ENCODE results near the gene ANKRD49. TPM values are rescaled to one million over a fixed set of nuclear protein-coding genes. Genes with fewer than 3 reads are reported as not detected.

The ANKRD49 gene
- total RNA-seq, 2 donors from 2014 or later: 11.8 to 14.8 TPM

GRCh38 chr11:94533696-94534630 lies 40.2 kb downstream of the ANKRD49 start:
- no peak for DNase-seq (ENCODE audit: low spot score)
- intact Hi-C loops (cut with DNase I): no loop called here

GRCh38 chr11:94536386-94536785 lies 42.6 kb downstream of the ANKRD49 start:
- DNase-seq (ENCODE audit: low spot score): no peak
- intact Hi-C loops (cut with DNase I): no loop called here

GRCh38 chr11:94537031-94537600 lies 43.3 kb downstream of the ANKRD49 start:
- intact Hi-C loops (cut with DNase I): no loop called here
- no peak for DNase-seq (ENCODE audit: low spot score)

- DNase-seq (ENCODE audit: low spot score): no peak
- intact Hi-C loops (cut with DNase I): no loop called here
Measured at GRCh38 chr11:94539420-94539819, 45.6 kb downstream of the ANKRD49 start.

GRCh38 chr11:94543695-94544645 lies 50.2 kb downstream of the ANKRD49 start, which contains the start of gene FUT4:
TSS of gene FUT4 (plus strand) at chr11:94543921. CDS start at chr11:94544134, 213 bp downstream.
- peak; percentile 97 for DNase-seq (ENCODE audit: low spot score)
- intact Hi-C loops (cut with DNase I): no loop called here

GRCh38 chr11:94544646-94545263 lies 51.0 kb downstream of the ANKRD49 start:
- intact Hi-C loops (cut with DNase I): loop anchor here in 1 of 2 donors (5.0 kb wide), 1 partner anchor 1807 kb away; no protein-coding TSS in a partner anchor
- DNase-seq (ENCODE audit: low spot score): peak; percentile 85

- DNase-seq (ENCODE audit: low spot score): peak; percentile 83
- intact Hi-C loops (cut with DNase I): loop anchor here in 1 of 2 donors (5.0 kb wide), 1 partner anchor 1808 kb away; no protein-coding TSS in a partner anchor
Measured at GRCh38 chr11:94545264-94546161, 51.7 kb downstream of the ANKRD49 start.

GRCh38 chr11:94546162-94546470 lies 52.3 kb downstream of the ANKRD49 start:
- intact Hi-C loops (cut with DNase I): loop anchor here in 1 of 2 donors (5.0 kb wide), 1 partner anchor 1809 kb away; no protein-coding TSS in a partner anchor
- no peak for DNase-seq (ENCODE audit: low spot score)

GRCh38 chr11:94546886-94547285 lies 53.1 kb downstream of the ANKRD49 start:
- intact Hi-C loops (cut with DNase I): loop anchor here in 1 of 2 donors (5.0 kb wide), 1 partner anchor 1810 kb away; no protein-coding TSS in a partner anchor
- no peak for DNase-seq (ENCODE audit: low spot score)

GRCh38 chr11:94549146-94549545 lies 55.4 kb downstream of the ANKRD49 start:
- no peak for DNase-seq (ENCODE audit: low spot score)
- intact Hi-C loops (cut with DNase I): loop anchor here in 1 of 2 donors (5.0 kb wide), 1 partner anchor 1812 kb away; no protein-coding TSS in a partner anchor

Small RNA genes within 50 kb of the gene (microRNA-seq; reads per million reads assigned to microRNA genes)
- 3.1 to 10.3 reads per million in 2 donors for gene MIR548L (ENCODE audit: borderline microRNAs expressed in 2 of 2)

Other genes starting within 250 kb of the ANKRD49 start
- not detected for gene IZUMO1R, start 189.4 kb upstream of the ANKRD49 start, total RNA-seq
- gene GPR83, start 92.6 kb upstream of the ANKRD49 start, total RNA-seq: under 1 TPM in 1 of 2 donors, not detected in 1; 0.05 TPM
- 10 to 100 TPM; 15.2 to 15.9 TPM for gene MRE11, start 140 bp upstream of the ANKRD49 start, total RNA-seq
- not detected for gene C11orf97, start 18.5 kb downstream of the ANKRD49 start, total RNA-seq
- gene FUT4, start 49.9 kb downstream of the ANKRD49 start, total RNA-seq: 1 to 10 TPM; 5.3 to 6.8 TPM
- gene PIWIL4, start 73.4 kb downstream of the ANKRD49 start, total RNA-seq: 1 to 10 TPM; 4.4 to 4.5 TPM